Activated gamma-delta T cell (primary cell): ENCODE data around the gene CACNG4.
"Not testable (repeated sequence)": the region's sequence is repeated elsewhere in the genome, so short reads cannot be mapped to it uniquely, and the experiment has no call there.

Experiments
- DNase-seq: peaks from one replicate; lab custom pipeline; 2025; lab: John Stamatoyannopoulos, UW

The CACNG4 gene

GRCh38 chr17:66964930-66965800 is 658 bp downstream of the CACNG4 start:
- no peak for DNase-seq

- no peak for DNase-seq
Measured at GRCh38 chr17:66965801-66966262, 1.3 kb downstream of the CACNG4 start.

GRCh38 chr17:66966298-66966697 is 1.8 kb downstream of the CACNG4 start:
- no peak for DNase-seq

GRCh38 chr17:66966704-66967418 is 2.4 kb downstream of the CACNG4 start:
- no peak for DNase-seq

GRCh38 chr17:66967837-66968543 is 3.5 kb downstream of the CACNG4 start:
- DNase-seq = no peak

GRCh38 chr17:66968916-66969315 is 4.4 kb downstream of the CACNG4 start:
- DNase-seq = no peak

GRCh38 chr17:66970140-66970539 is 5.6 kb downstream of the CACNG4 start:
- DNase-seq = no peak

- DNase-seq = no peak
Measured at GRCh38 chr17:66970797-66971196, 6.3 kb downstream of the CACNG4 start.

- DNase-seq = no peak
Measured at GRCh38 chr17:66971264-66971663, 6.8 kb downstream of the CACNG4 start.

- DNase-seq = no peak
Measured at GRCh38 chr17:66971730-66972441, 7.4 kb downstream of the CACNG4 start.

- not testable (repeated sequence) for DNase-seq
Measured at GRCh38 chr17:66972442-66972830, 7.9 kb downstream of the CACNG4 start.

- DNase-seq = no peak
Measured at GRCh38 chr17:66975188-66975587, 10.7 kb downstream of the CACNG4 start.

- DNase-seq = no peak
Measured at GRCh38 chr17:66975614-66976378, 11.3 kb downstream of the CACNG4 start.

GRCh38 chr17:66976379-66976663 is 11.8 kb downstream of the CACNG4 start:
- no peak for DNase-seq

- no peak for DNase-seq
Measured at GRCh38 chr17:66976781-66977201, 12.3 kb downstream of the CACNG4 start.

GRCh38 chr17:66978514-66979061 is 14.1 kb downstream of the CACNG4 start:
- no peak for DNase-seq

GRCh38 chr17:66980896-66981295 is 16.4 kb downstream of the CACNG4 start:
- DNase-seq = no peak

GRCh38 chr17:66981983-66982508 is 17.5 kb downstream of the CACNG4 start:
- DNase-seq = no peak

GRCh38 chr17:66983414-66984021 is 19.0 kb downstream of the CACNG4 start:
- DNase-seq = no peak

- no peak for DNase-seq
Measured at GRCh38 chr17:66984730-66985129, 20.2 kb downstream of the CACNG4 start.
